PC-9 (cell line): ENCODE data around the gene LAMC1. TPM values are rescaled to one million over a fixed set of nuclear protein-coding genes. Genes with fewer than 3 reads are reported as not detected.

Experiments
- BruUV-seq: library from RNA; stranded (reverse); fragments of 400-500 nt; replicated peaks from 2 replicates; lab custom pipeline; 2021; lab: Mats Ljungman, UMichigan
- CTCF ChIA-PET: fragments of 300-600 bp; sonication (Branson Sonifier 250); formaldehyde crosslinking; loops from one replicate; lab custom pipeline; 2022; ENCODE audit warnings: antibody characterized with exemption; lab: Charles Lee
- POLR2A ChIA-PET: fragments of 300-600 bp; sonication (Branson Sonifier 250); formaldehyde crosslinking; loops from one replicate; lab custom pipeline; 2022; ENCODE audit warnings: antibody characterized with exemption; ENCODE audit not compliant: unreplicated experiment; lab: Charles Lee
- DNase-seq, 2 experiments: peaks; one replicate each; pipeline versions ENCODE4 v3.0.0 to v3.0.0-alpha.2; 2015 to 2022; ENCODE audit warnings: mixed read lengths in 1 of 2
- H2AFZ ChIP-seq: fragments of 200-600 bp; sonication (generic); 2 replicates; pipeline ENCODE4 v1.8.1; 2017; ENCODE audit warnings: antibody characterized with exemption
- H3F3A ChIP-seq: fragments of 200-600 bp; sonication (generic); 2 replicates; pipeline ENCODE4 v1.8.1; 2017; ENCODE audit warnings: antibody characterized with exemption, mild to moderate bottlenecking, low read depth; ENCODE audit not compliant: insufficient read depth
- H3K27ac ChIP-seq: fragments of 200-600 bp; sonication (generic); 2 replicates; pipeline ENCODE4 v1.6.1; 2016; ENCODE audit warnings: mixed run types
- H3K27me3 ChIP-seq: fragments of 200-600 bp; sonication (generic); 2 replicates; pipeline ENCODE4 v1.6.1; 2016; ENCODE audit warnings: low read depth, mixed run types; ENCODE audit not compliant: insufficient read depth
- H3K36me3 ChIP-seq: fragments of 200-600 bp; sonication (generic); 2 replicates; pipeline ENCODE4 v1.6.1; 2016; ENCODE audit warnings: low read depth, mixed run types
- H3K4me1 ChIP-seq: fragments of 200-600 bp; sonication (generic); replicated peaks from 2 replicates; pipeline ENCODE4 v1.6.1; 2016; ENCODE audit warnings: mixed run types; ENCODE audit not compliant: insufficient read depth
- H3K4me2 ChIP-seq: fragments of 200-600 bp; sonication (generic); 2 replicates; pipeline ENCODE4 v1.6.1; 2017; ENCODE audit warnings: mixed run types
- H3K4me3 ChIP-seq: fragments of 200-600 bp; sonication (generic); 2 replicates; pipeline ENCODE4 v1.6.1; 2016; ENCODE audit warnings: mixed run types
- H3K79me2 ChIP-seq: fragments of 200-600 bp; sonication (generic); 2 replicates; pipeline ENCODE4 v1.6.1; 2017; ENCODE audit warnings: low read depth, mixed run types
- H3K9me2 ChIP-seq: fragments of 200-600 bp; sonication (generic); 2 replicates; pipeline ENCODE4 v1.8.1; 2017; ENCODE audit warnings: mild to moderate bottlenecking; ENCODE audit not compliant: insufficient read depth
- H3K9me3 ChIP-seq: fragments of 200-600 bp; sonication (generic); 2 replicates; pipeline ENCODE4 v1.8.1; 2016; ENCODE audit warnings: low read depth; ENCODE audit not compliant: insufficient read depth
- H4K20me1 ChIP-seq: fragments of 200-600 bp; sonication (generic); 2 replicates; pipeline ENCODE4 v1.8.1; 2017; ENCODE audit not compliant: insufficient read depth
- CTCF ChIP-seq: fragments of 200-600 bp; sonication (generic); conservative IDR thresholded peaks from 2 replicates; pipeline ENCODE4 v1.6.1; 2017; ENCODE audit warnings: mixed run types, antibody characterized with exemption, mild to moderate bottlenecking, moderate library complexity
- EZH2 ChIP-seq: fragments of 200-600 bp; sonication (generic); IDR thresholded peaks from 2 replicates; pipeline ENCODE4 v1.8.0; 2017; ENCODE audit warnings: antibody characterized with exemption, low read depth
- intact Hi-C: fragments of 100-400 bp; cut with micrococcal nuclease; formaldehyde crosslinking; loops from one replicate; pipeline ENCODE4 v1.10.0; 2022; ENCODE audit not compliant: unreplicated experiment
- total RNA-seq: library from RNA; stranded (reverse); gene quantifications from 2 replicates; pipeline ENCODE4 v1.2.3, GENCODE V29; 2021

Gene LAMC1
- total RNA-seq, 1 experiment from 2014 or later = 95.5 TPM

GRCh38 chr1:182985876-182986275 lies 37.3 kb upstream of the LAMC1 start:
- no peak overlapping the region for H3K4me2 ChIP-seq
- DNase-seq = no peak
- no peaks in the 10 kb centered on the region for H3K27me3 ChIP-seq
- no peaks in the 10 kb centered on the region for H3F3A ChIP-seq
- H3K9me3 ChIP-seq = no peaks in the 10 kb centered on the region; the same call in 1 of the 2 replicates
- no peak overlapping the region for H2AFZ ChIP-seq
- BruUV-seq = no TSS peak
- H3K9me2 ChIP-seq = no peaks in the 10 kb centered on the region
- no peaks in the 10 kb centered on the region for H3K36me3 ChIP-seq
- no peak overlapping the region for H3K27ac ChIP-seq
- H4K20me1 ChIP-seq = no peaks in the 10 kb centered on the region
- intact Hi-C loops = no loop called here
- H3K4me1 ChIP-seq = peaks cover 10% of the 10 kb centered on the region; the same call in 1 of the 2 replicates
- CTCF ChIA-PET = no interaction called here
- H3K4me3 ChIP-seq = no peak overlapping the region
- no peaks in the 10 kb centered on the region for H3K79me2 ChIP-seq
- POLR2A ChIA-PET = no interaction called here
- no peak for TF ChIP-seq EZH2
- TF ChIP-seq CTCF = no peak

- H3K9me3 ChIP-seq = no peaks in the 10 kb centered on the region
- H3K4me2 ChIP-seq = no peak overlapping the region
- H3K27ac ChIP-seq = no peak overlapping the region
- H3K4me3 ChIP-seq = no peak overlapping the region
- intact Hi-C loops = no loop called here
- H3K36me3 ChIP-seq = no peaks in the 10 kb centered on the region
- no peak for TF ChIP-seq CTCF
- TF ChIP-seq EZH2 = no peak
- no peaks in the 10 kb centered on the region for H3K27me3 ChIP-seq
- H3K4me1 ChIP-seq = peaks cover 10% of the 10 kb centered on the region; the same call in 1 of the 2 replicates
- ChIA-PET CTCF (no interaction called here), POLR2A (interaction anchor here (0.5 to 0.6 kb wide), 2 partner anchors 9 to 196 kb away, joined by 3 to 4 read pairs; partner anchors contain the start of gene LAMC2)
- no peaks in the 10 kb centered on the region for H3F3A ChIP-seq
- no peak for DNase-seq
- H3K79me2 ChIP-seq = no peaks in the 10 kb centered on the region
- H4K20me1 ChIP-seq = no peaks in the 10 kb centered on the region
- no peaks in the 10 kb centered on the region for H3K9me2 ChIP-seq
- BruUV-seq = no TSS peak
- H2AFZ ChIP-seq = no peak overlapping the region
Measured at GRCh38 chr1:182990413-182991144, 32.6 kb upstream of the LAMC1 start.

GRCh38 chr1:182993746-182994145 lies 29.5 kb upstream of the LAMC1 start:
- no TSS peak for BruUV-seq

More at GRCh38 chr1:182993746-182994145, 29.5 kb upstream of the LAMC1 start:
- Histone ChIP-seq H4K20me1 (no peaks in the 10 kb centered on the region), H3K4me3 (no peak overlapping the region), H3K9me3 (no peaks in the 10 kb centered on the region), H3K4me2 (no peak overlapping the region), H3K4me1 (peaks cover 10% of the 10 kb centered on the region; the same call in 1 of the 2 replicates), H3K79me2 (no peaks in the 10 kb centered on the region), H3K27me3 (no peaks in the 10 kb centered on the region), H3F3A (no peaks in the 10 kb centered on the region), H2AFZ (no peak overlapping the region), H3K9me2 (no peaks in the 10 kb centered on the region; the same call in 1 of the 2 replicates), H3K36me3 (no peaks in the 10 kb centered on the region), H3K27ac (no peak overlapping the region)
- DNase-seq = no peak
- ChIA-PET POLR2A (no interaction called here), CTCF (no interaction called here)
- intact Hi-C loops = no loop called here
- no peak for TF ChIP-seq CTCF
- no peak for TF ChIP-seq EZH2
